Left lung (tissue), 10 donors: ENCODE results near the gene CDC6. TPM values are rescaled to one million over a fixed set of nuclear protein-coding genes. Genes with fewer than 3 reads are reported as not detected.

ENCODE experiments used
- ATAC-seq: fragments of 200-7000 bp; cut with Tn5 transposase; one replicate; pipeline ENCODE4 v1.9.1; 2020; ENCODE audit warnings: moderate library complexity
- DNase-seq, 4 donors: peaks; one replicate each; pipeline ENCODE4 v3.0.0-alpha.2; 2013 to 2020
- H3K27ac ChIP-seq, 2 donors: fragments of 200-600 bp; sonication (generic) in 1 of 2; one replicate each; pipeline versions ENCODE4 v1.5.0 to v1.8.0; 2020 to 2021
- H3K27me3 ChIP-seq, 2 donors: fragments of 200-600 bp; sonication (generic) in 1 of 2; one replicate each; pipeline versions ENCODE4 v1.5.0 to v1.8.0; 2020 to 2021
- H3K36me3 ChIP-seq, 2 donors: fragments of 200-600 bp; sonication (generic) in 1 of 2; one replicate each; pipeline versions ENCODE4 v1.5.0 to v1.8.0; 2020 to 2021
- H3K4me1 ChIP-seq, 2 donors: fragments of 200-600 bp; one replicate each; pipeline ENCODE4 v1.8.0; 2021
- H3K4me3 ChIP-seq, 2 donors: fragments of 200-600 bp; sonication (generic) in 1 of 2; one replicate each; pipeline versions ENCODE4 v1.5.0 to v1.8.0; 2020 to 2021; ENCODE audit warnings: mild to moderate bottlenecking in 1 of 2
- H3K9me3 ChIP-seq, 2 donors: fragments of 200-600 bp; sonication (generic) in 1 of 2; one replicate each; pipeline versions ENCODE4 v1.5.0 to v1.8.0; 2020 to 2021
- CTCF ChIP-seq, 2 donors: fragments of 200-600 bp; sonication (generic) in 1 of 2; IDR thresholded peaks; one replicate each; pipeline versions ENCODE4 v1.5.0 to v1.8.0; 2021; ENCODE audit warnings: antibody characterized with exemption in 2 of 2
- intact Hi-C, 2 donors: fragments of 100-400 bp; cut with DNase I; formaldehyde crosslinking; loops; one replicate each; pipeline versions ENCODE4 v1.11.2 to v1.14.2; 2022
- polyA plus RNA-seq, 6 donors: library from polyadenylated mRNA; unstranded; fragments of 120-200 nt; gene quantifications; one replicate each; pipeline ENCODE4 v1.2.1, GENCODE V29; 2013; ENCODE audit not compliant: insufficient read length in 6 of 6
- total RNA-seq, 2 donors: library from RNA; stranded (reverse); fragmentation: NEBNext Ultra II Directional; extraction: Animal tissue kit (Norgen Biotek cat#: 25700); gene quantifications; one replicate each; pipeline ENCODE4 v1.2.1, GENCODE V29; 2021
- donor health status: DM: no; HTN: yes; CAD: no.
- donor health status: DM: no; HTN: no; CAD: no.

Gene CDC6
- total and polyA plus RNA-seq, 8 donors, result 12.8 to 25.9 (median 20.3) TPM

DNA sequence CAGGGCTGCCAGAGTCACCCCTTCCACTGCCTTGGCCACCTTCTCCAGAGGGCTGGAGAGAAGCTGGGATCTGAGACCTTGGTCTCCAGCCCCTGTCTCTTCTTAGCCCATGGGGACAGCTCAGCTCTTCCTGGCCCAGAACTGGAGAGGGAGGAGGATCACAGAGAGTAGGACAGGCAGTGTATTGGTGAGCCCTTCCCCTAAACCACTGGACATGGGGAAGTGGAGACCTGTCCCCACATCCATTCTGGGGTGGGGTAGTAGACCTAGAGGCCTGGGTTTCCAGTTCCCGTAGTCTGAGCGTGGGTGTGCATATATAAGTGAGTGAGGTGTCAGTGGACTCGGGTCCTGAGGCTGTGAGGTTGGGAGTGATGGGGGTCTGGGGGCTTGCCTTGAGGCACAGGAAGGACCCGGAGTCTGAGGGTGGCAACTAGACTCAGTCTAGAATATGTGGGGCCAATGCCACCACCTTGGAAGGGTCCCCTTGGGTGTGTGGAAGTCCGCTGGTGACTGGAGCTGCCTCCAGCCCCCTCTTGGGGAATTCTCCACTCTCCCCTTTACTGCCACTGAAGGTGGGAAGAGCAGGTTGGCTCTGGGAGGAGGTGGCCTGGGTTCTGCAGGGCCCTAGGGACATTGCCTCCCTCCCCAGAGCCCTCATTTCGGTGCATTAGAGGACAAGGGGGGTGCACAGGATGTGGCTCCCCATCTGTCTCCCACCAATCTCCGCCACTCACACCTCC lies 56.9 kb downstream of the CDC6 start:
- TF ChIP-seq CTCF (IDR thresholded peaks at IDR 0.05), result no peak
- Histone ChIP-seq H3K36me3 (peaks cover 0 to 17% of the 10 kb centered on the region in 2 donors), H3K4me1 (peaks cover 54 to 87% of the 10 kb centered on the region in 2 donors), H3K27me3 (no peaks in the 10 kb centered on the region), H3K4me3 (peak overlapping the region; percentile 87 to 99), H3K27ac (peak overlapping the region; percentile 93 to 100), H3K9me3 (no peaks in the 10 kb centered on the region)
- intact Hi-C loops, result no loop called here
- no peak for DNase-seq
- ATAC-seq, result no peak

DNA sequence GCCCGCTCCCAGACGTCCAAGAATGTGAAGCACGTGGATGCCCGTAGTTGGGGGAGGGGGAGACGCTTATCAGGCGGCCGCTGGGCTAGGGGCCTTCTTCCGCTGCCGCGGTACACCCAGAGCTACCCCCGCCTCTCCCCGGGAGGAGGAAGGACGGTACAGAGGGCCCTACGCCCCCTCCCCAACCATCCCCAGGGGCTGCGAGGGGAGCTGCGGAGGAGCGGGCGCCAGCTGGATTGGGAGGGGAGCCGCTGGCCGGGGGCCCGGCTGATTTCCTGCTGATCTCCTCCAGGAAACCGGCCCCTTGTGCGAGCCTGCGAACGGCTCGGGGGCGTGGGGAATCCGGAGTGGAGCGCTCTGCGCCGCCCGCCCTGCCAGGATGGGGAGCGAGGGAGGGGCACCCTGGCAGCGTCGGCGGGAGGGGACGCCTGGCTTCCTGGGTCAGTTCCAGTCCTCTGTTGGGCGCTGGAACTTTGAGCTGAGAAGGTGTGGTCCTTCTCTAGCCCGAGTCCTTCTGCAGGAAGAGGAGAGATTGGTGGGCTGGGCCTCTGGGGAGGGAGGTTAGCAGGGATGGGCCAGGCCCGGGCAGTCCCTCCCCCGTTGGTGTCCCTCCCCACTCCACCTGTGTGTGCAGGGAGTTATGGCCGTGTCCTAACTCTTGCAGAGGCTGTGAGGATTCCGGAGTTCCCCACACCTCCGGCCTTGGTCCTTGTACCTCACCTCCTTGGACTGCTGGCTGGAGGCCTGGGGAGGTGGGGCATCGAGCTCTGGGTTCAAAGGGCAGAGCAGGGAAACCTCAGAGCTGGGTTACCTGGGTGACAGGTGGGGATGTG lies 57.7 kb downstream of the CDC6 start:
- Histone ChIP-seq H3K27ac (peak overlapping the region; percentile 93 to 100), H3K9me3 (no peaks in the 10 kb centered on the region), H3K36me3 (peaks cover 0 to 25% of the 10 kb centered on the region in 2 donors), H3K4me1 (peaks cover 62 to 87% of the 10 kb centered on the region in 2 donors), H3K27me3 (no peaks in the 10 kb centered on the region), H3K4me3 (peak overlapping the region; percentile 87 to 99)
- ATAC-seq (peak; percentile 57), DNase-seq (peak; percentile 75 to 90 (median 84))
- TF ChIP-seq CTCF (IDR thresholded peaks at IDR 0.05), result no peak
- intact Hi-C loops, result no loop called here

DNA sequence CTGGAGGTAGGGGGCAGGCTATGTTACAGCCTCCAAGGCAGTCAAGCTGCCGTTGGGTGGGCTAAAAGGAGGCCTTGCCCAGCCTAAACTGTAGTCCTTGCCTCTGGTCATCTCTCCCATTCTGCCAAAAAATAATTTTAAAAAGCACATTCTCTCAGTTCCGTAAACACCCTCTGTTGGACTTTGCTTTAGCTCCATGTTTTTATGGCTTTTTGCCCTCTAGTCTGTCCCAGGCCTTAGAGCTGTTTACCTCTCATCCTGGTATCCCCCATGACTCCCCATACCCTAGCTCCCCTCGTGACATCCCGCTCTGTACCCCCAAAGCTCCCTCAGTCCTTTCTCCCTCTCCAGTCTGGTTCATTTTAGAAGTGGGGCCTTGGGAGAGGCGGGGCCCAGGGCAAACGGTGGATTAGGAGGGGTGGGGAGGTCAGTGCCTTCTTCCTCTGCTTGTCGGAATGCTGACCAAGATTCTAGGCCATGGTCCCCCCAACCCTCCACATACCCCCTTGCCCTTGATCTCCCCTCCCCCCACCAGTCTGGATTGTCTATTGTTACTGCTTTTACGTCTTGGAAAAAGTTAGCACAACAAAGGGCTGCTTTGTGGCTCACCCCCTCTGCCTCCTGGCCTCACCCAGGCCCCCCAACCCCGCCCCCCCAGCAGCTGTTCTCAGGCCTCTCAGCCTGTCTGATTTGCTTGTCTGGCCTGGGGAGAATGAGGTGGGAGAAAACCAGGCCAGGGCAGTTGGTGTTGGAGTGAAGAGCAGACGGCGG lies 58.5 kb downstream of the CDC6 start:
- H3K36me3 ChIP-seq, result peaks cover 0 to 33% of the 10 kb centered on the region in 2 donors
- no peak for ATAC-seq
- intact Hi-C loops, result no loop called here
- H3K9me3 ChIP-seq, result no peaks in the 10 kb centered on the region
- H3K27ac ChIP-seq, result peak overlapping the region; percentile 93 to 100
- TF ChIP-seq CTCF (IDR thresholded peaks at IDR 0.05), result no peak
- DNase-seq, result no peak
- H3K4me3 ChIP-seq, result peak overlapping the region; percentile 87 to 99
- H3K27me3 ChIP-seq, result no peaks in the 10 kb centered on the region
- peaks cover 62 to 86% of the 10 kb centered on the region in 2 donors for H3K4me1 ChIP-seq

DNA sequence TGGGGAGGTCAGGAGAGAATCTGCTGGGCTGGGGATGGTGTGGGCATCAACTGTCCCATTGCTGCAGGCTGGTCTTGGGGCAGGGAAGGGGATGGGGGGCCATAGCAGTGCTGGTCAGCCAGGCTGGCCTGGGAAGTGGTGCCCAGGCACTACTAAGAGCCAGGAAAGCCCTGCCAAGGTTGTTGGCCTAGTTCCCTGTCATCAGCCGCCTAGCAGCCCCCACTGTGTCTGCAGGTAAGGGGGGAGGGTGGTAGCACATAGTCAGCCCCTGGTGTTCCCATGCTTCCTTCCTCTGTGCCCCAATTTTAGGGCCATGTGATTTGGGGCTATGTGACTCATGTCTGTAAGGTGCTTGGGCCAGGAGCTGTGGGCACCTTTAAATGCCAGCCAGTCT lies 59.1 kb downstream of the CDC6 start:
- no peak for DNase-seq
- no peak for ATAC-seq
- Histone ChIP-seq H3K9me3 (no peaks in the 10 kb centered on the region), H3K4me3 (peak overlapping the region in 1 of 2 donors; percentile 99), H3K4me1 (peaks cover 62 to 88% of the 10 kb centered on the region in 2 donors), H3K36me3 (peaks cover 0 to 39% of the 10 kb centered on the region in 2 donors), H3K27me3 (no peaks in the 10 kb centered on the region), H3K27ac (peak overlapping the region; percentile 53 to 100)
- intact Hi-C loops, result no loop called here
- TF ChIP-seq CTCF (IDR thresholded peaks at IDR 0.05), result no peak
